ENCODE measurements around the gene FAM185A. TPM values are rescaled to one million over a fixed set of nuclear protein-coding genes. Genes with fewer than 3 reads are reported as not detected.

Gene FAM185A
- total RNA-seq, 1 donor from 2014 or later, result 6.2 TPM

DNA sequence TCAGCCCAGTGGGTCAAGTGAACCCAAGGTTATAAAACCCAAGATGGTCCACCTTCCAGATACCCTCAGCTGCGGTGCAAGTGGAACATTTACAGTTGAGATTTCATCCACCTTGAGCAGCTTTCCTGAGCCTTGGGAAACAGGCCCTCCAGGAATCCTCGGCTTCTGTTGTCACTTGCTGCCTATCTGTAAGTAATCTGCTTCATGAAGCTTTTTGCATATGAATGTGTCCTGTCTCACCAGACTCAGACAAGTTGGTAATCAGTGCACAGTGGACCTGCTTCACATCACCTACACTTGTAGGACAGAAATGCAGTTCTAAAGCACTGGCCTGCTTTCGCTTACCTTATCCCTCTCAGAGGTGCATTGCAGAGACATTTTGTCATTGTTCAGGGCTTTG is 80.3 kb downstream of the FAM185A start:
- no peak for DNase-seq (ENCODE audit: low read depth)
- Histone ChIP-seq H3K36me3 (ENCODE audit: control insufficient read depth, insufficient read depth, low read length) (no peaks in the 10 kb centered on the region), H3K4me3 (ENCODE audit: low read depth, low read length) (no peak overlapping the region), H3K27me3 (ENCODE audit: control insufficient read depth, insufficient read depth, low read length) (no peaks in the 10 kb centered on the region)
- TF ChIP-seq CTCF (IDR thresholded peaks at IDR 0.05; ENCODE audit: insufficient read depth, low read length, poor library complexity, severe bottlenecking), result no peak

GRCh38 chr7:102830197-102830596 is 81.4 kb downstream of the FAM185A start:
- DNase-seq (ENCODE audit: low read depth), result no peak
- H3K4me3 ChIP-seq (ENCODE audit: low read depth, low read length), result no peak overlapping the region
- H3K36me3 ChIP-seq (ENCODE audit: control insufficient read depth, insufficient read depth, low read length), result no peaks in the 10 kb centered on the region
- no peak for TF ChIP-seq CTCF (IDR thresholded peaks at IDR 0.05; ENCODE audit: insufficient read depth, low read length, poor library complexity, severe bottlenecking)
- no peaks in the 10 kb centered on the region for H3K27me3 ChIP-seq (ENCODE audit: control insufficient read depth, insufficient read depth, low read length)

DNA sequence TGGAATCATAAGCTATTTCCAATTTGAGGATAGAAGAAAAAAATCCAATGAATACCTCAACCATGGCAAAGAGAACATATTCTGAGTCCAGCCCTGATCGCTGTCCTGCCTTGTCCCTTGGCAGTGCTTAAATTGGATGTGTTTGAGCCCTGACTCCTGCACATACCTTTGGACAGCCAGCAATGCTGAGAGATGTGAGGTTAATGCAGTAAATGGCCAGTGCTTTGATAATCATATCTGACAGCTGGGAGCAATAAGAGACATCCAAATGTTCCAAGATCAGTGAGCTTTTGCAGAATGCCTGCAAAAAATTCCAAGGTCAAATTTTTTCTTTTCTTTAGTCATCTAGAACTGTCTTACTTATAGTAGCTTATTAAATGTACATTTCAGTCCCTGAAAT is 83.9 kb downstream of the FAM185A start:
- H3K36me3 ChIP-seq (ENCODE audit: control insufficient read depth, insufficient read depth, low read length), result no peaks in the 10 kb centered on the region
- H3K27me3 ChIP-seq (ENCODE audit: control insufficient read depth, insufficient read depth, low read length), result no peaks in the 10 kb centered on the region
- TF ChIP-seq CTCF (IDR thresholded peaks at IDR 0.05; ENCODE audit: insufficient read depth, low read length, poor library complexity, severe bottlenecking), result no peak
- no peak overlapping the region for H3K4me3 ChIP-seq (ENCODE audit: low read depth, low read length)
- no peak for DNase-seq (ENCODE audit: low read depth)

GRCh38 chr7:102833343-102833742 is 84.5 kb downstream of the FAM185A start:
- DNase-seq (ENCODE audit: low read depth), result no peak
- Histone ChIP-seq H3K4me3 (ENCODE audit: low read depth, low read length) (no peak overlapping the region), H3K27me3 (ENCODE audit: control insufficient read depth, insufficient read depth, low read length) (no peaks in the 10 kb centered on the region), H3K36me3 (ENCODE audit: control insufficient read depth, insufficient read depth, low read length) (no peaks in the 10 kb centered on the region)
- TF ChIP-seq CTCF (IDR thresholded peaks at IDR 0.05; ENCODE audit: insufficient read depth, low read length, poor library complexity, severe bottlenecking), result no peak

GRCh38 chr7:102834466-102834865 is 85.7 kb downstream of the FAM185A start:
- DNase-seq (ENCODE audit: low read depth), result no peak
- Histone ChIP-seq H3K4me3 (ENCODE audit: low read depth, low read length) (no peak overlapping the region), H3K36me3 (ENCODE audit: control insufficient read depth, insufficient read depth, low read length) (no peaks in the 10 kb centered on the region), H3K27me3 (ENCODE audit: control insufficient read depth, insufficient read depth, low read length) (no peaks in the 10 kb centered on the region)
- no peak for TF ChIP-seq CTCF (IDR thresholded peaks at IDR 0.05; ENCODE audit: insufficient read depth, low read length, poor library complexity, severe bottlenecking)

GRCh38 chr7:102834999-102835398 is 86.2 kb downstream of the FAM185A start:
- H3K27me3 ChIP-seq (ENCODE audit: control insufficient read depth, insufficient read depth, low read length), result no peaks in the 10 kb centered on the region
- no peak for TF ChIP-seq CTCF (IDR thresholded peaks at IDR 0.05; ENCODE audit: insufficient read depth, low read length, poor library complexity, severe bottlenecking)
- peak; percentile 80 for DNase-seq (ENCODE audit: low read depth)
- H3K4me3 ChIP-seq (ENCODE audit: low read depth, low read length), result no peak overlapping the region
- H3K36me3 ChIP-seq (ENCODE audit: control insufficient read depth, insufficient read depth, low read length), result no peaks in the 10 kb centered on the region
